ENCODE data around the gene SHB.

The SHB gene

GRCh38 chr9:37984672-37985611, 84.1 kb downstream of the SHB start:
- DNase-seq, result no peak

DNA sequence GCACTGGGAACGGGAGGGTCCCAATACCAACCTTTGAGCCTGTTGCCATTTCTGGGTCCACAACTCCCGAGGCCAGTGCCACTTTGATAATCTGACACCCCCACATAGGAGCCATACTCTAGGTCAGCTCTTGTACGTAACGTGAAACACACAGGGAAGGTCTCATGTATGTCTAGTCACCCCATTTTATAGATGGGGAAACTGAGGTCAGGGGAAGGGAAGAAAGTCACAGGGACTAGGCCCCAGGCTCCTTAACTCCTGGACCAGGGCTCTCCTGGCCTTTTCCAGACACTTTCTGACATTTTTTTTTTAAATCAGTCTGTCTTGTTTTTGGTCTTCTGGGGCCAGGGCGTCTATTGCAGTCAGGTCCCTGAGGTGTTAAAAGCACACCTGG, 84.8 kb downstream of the SHB start:
- no peak for DNase-seq

DNA sequence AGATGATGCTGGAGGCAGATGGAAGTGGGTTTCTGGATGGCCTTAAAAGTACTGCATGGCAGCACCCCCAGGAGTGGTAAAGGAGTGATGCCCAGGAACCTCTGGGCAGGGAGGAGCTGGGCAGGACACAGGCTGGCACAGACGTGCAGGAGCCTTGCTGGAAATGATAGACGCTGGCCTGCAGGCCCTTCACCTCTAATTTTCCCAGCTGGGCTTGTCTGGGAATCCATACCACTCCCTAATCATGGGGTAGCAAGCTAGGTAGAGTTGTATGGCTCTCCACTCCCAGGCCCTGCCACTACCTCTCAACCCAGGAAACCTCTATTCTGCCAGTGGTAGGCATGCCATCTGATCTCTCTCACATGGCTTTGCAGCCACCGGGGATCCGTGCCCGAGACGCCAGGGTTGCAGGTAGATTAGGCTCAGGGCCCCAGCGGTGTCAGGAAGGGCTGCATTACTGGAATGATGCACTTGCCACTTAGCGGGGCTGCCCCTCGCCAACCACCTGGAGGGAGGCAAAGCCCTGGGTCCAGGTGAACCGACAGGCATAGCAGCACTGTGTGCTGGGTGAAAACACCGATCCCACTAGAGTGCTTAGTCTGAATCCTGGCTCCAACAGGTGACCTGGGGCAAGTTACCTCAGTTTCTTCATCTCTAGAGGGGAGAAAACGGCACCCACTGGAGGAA, 85.5 kb downstream of the SHB start:
- DNase-seq, result no peak

- DNase-seq, result no peak
Measured at GRCh38 chr9:37979844-37980243, 89.2 kb downstream of the SHB start.

GRCh38 chr9:37978983-37979382, 90.0 kb downstream of the SHB start:
- DNase-seq, result no peak

DNA sequence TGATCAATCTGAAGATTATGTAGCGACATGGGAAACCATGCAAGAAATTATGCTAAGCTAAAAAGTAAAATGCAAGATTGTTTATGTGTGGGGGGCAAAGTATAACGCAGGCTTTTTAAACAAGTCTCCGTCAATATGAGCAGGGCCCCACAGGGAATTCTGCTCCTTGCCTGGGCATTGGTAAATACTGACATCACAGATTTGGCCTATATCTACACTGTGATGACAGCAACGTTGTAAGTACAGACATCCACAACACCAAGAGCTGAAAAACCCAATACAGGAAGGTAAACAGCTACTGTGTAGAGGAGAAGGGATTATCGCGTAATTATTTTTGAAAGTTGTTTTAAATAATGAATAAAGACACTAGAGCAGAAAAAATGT, 90.6 kb downstream of the SHB start:
- no peak for DNase-seq

DNA sequence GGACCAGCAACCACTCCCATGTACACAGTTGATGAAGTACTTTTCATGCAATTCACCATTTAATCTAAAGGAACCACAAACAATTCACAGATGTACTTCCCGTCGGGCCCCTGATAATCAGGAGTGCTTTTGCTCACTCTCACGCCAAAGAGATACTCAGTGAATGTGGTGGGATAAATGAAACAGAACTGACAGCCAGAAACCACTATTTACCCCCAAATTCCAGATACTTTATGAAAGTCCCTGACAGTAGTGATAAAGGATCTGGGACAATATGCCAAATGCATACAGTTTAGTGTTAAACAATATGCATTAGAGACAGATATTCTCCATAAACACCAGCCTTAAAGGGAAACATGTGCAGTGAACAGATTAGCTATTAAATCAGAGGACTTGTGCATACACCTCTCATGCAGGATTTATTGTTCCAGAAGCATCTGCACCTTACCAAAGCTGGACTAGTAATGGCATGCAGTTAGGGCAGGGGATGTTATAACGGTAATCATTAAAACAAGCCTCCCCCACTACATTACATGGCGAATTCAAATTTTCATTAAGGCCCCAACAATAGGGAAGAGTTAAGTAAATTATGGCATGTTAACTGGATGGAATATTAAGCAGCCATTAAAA, 91.1 kb downstream of the SHB start:
- DNase-seq, result no peak

DNA sequence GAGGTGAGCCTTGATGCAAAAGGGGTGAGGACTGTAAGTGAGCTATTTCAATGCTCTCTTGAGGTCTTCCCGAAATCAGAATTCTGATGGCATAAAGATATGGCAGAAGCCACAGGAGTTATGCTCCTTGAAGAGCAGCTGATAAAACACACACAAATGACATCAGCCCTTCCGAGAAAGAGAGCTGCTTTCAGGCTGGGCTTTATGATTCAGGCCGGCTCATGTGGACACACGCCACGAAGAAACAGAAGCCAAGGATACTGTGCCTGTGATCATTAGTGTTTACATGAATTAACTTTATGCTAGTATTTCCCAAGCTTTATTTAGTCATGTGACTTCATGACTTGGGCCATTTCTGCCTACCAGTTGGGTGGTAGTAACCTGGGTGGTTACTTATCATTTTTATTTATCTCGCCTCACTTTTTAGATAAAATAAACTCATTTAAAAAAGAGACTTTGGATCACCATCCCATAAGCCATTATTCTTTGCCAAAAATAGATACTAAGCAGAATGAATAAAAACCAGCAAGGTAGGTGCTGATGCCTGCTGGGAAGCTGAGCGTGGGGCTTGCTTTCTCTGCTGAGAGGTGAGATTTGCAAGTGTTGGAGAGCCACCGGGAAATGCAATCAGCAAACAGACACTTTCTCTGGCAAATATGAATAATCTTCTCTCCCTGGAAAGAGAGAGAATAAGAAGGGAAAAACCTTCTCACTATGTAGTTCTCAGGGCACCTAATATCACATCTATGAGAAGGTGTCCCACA, 92.1 kb downstream of the SHB start:
- no peak for DNase-seq

GRCh38 chr9:37975639-37976038, 93.4 kb downstream of the SHB start:
- no peak for DNase-seq

DNA sequence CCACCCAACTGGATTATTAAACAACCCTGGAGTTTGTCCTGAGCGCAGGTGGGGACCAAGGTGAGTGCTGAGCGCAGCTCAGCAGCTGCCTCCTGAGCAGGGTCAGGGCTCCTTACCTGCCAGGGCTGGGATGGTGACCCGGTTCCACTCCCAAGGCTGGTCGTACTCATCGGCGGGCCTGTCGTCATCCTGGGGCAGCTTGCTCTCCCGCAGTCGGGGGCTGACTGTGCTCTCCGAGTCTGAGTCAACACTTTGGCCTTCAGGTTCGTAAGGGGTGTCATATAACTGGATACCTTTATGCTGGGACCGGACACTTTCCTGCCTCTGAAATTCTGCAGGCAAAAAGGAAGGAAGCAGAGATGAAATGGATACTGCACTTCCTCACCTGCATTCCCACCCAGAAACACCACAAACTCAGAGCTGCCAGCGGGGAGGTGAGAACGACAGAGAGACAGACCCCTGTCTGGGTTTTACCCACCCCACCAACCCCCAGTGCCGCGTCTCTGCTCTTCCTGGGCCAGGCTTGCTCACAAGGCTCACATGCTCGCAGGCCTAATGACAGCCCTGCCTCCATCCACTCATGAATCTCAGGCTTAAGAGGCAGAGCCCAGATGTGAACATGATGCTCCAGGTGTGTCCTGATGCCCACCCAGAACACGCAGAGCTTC, 94.4 kb downstream of the SHB start:
- DNase-seq, result no peak

DNA sequence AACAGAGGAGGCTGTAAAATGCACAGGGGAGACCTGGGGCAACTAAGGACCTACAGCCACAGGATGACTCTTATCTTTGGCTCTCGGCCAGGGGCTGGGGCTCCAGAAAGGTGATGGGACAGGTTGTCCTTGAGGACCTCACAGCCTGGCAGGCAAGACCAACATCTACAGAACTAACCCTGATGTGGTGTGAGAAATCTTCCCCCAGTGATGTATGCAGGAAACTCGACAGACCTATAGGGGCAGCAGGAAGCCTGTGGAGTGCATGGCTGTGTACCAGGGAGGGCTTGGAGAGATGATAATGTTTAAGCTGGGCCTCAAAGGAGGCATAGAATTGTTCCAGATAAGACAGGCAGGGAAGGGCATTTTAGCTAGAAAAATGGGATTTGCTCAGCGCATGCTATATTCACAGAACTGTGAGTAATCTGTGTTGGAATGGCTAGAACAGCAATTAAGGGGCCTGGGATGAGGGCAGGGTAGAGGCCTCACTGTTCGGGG, 96.6 kb downstream of the SHB start:
- DNase-seq, result no peak

DNA sequence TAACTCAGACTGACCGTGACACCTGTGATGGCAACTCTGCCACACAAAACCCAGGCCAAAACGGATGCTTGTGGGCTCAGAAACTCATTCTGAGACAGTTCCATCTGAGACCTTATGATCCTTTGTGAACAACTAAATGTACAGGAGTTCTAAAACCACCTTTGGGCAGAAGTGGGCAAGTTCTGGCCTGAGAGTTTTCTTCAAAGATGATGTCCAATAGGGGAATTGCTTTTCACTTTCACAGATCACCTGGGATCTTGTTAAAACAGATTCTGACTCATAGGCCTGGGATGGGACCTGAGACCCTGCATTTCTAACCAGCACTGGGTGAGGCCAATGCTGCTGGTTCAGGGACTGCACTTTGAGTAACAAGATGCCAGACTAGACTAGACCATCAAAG, 97.3 kb downstream of the SHB start:
- DNase-seq, result no peak

DNA sequence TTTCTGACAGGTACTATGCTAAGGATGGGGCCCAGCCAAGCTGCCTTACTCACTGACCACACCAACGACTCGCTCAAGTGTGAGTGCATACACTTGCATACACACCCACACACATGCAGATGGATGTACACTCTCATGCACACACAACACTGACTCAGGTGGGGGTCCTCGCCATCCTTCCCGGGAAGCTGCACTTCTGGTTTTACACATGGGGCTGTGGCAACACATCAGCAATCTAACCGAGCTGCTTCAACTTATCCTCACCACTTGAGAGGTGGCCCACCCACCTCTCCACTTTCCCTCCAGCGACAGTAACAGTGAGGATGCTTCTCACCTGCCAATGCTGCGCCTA, 97.9 kb downstream of the SHB start:
- DNase-seq, result no peak

GRCh38 chr9:37970301-37971107, 98.5 kb downstream of the SHB start:
- no peak for DNase-seq

- no peak for DNase-seq
Measured at GRCh38 chr9:37969558-37970300, 99.3 kb downstream of the SHB start.

GRCh38 chr9:37969130-37969529, 99.9 kb downstream of the SHB start:
- no peak for DNase-seq

GRCh38 chr9:37968228-37968701, 100.8 kb downstream of the SHB start:
- DNase-seq, result no peak

- no peak for DNase-seq
Measured at GRCh38 chr9:37967761-37968080, 101.3 kb downstream of the SHB start.

DNA sequence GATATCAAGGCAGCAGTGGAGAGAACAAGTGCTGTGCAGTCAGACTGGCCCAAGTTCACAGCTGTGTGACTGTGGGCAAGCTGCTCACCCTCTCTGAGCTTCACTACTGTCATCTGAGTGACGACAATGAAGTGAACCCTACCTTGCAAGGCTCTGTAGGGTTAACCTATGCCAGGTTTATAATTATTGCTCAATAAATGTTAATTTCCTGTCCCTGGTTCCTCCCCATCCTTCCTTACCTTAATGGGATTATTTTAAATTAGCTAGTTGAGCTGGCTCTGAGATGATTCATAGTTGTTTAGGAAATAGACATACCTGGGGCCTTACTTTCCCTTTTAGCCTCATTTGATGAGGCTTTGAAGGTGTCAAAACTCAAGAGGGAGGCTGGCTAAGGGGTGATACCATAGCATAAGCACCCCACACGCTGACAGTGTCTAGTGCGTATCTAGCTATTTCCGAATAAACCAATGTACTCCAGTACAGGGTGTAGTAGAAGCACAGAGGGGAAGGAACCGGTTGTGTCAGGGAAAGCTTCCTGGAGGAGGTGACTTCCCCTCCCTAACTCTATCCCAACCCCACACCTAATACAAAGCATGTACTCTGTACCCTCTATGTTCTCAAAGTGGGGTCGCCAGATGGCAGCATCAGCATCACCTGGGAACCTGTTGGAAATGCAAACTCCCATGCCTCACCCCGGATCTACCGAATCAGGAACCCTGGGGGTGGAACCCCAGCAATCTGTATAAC, 101.8 kb downstream of the SHB start:
- no peak for DNase-seq

GRCh38 chr9:37966412-37967013, 102.5 kb downstream of the SHB start:
- no peak for DNase-seq
